Measurements from ENCODE around the gene PARD3B.
A peak's percentile ranks its signal among the peaks of the same experiment; 100 is the strongest.

PARD3B gene

DNA sequence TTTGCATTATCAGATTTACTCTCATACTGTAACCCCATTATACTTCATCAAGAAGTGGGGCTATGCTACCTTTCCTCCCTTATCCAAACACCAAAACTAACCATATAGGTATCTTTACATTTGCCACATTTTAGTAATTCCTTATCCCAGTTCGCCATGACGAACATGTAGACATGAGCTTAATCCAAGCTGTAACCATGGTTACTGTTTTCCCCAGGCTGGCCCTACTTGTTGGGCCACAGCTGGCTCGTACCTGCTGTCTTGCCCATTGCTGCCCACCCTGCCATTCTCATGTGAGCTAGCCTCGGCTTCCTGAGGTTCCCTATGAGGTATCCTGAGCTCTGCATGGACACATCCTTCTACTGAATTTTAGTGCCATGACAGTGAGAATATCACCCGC is 117.7 kb downstream of the PARD3B start:
- DNase-seq = no peak

DNA sequence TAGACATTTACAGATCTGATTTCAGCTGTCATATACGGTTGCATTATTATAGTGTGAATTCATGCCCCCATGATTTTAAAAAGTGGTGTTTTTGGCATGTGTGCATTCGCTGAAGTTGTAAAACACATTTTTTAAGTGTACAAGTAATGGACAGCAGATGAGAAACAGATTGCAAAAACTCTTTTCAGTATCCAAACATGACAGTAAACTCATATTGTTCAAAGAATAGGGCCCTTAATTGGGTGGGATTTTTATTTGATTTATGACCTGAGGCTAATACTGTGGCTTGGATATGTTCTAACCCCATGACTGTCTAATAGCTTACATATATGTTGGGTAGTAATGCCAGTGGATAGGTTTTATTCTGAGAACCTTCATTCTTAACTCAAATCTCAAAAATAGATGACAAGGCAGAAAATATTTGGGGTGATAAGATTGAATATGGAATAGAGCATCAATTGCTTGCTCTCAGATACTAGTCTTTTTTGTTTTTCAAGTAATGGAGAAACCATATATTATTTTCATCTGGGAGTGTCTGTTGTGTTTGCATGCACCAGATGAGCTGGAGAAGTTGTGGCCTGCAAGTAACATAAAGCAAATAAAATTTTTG is 118.6 kb downstream of the PARD3B start:
- peak; percentile 21 for DNase-seq

- DNase-seq = peak; percentile 65
Observed at GRCh38 chr2:204664708-204665121, 119.4 kb downstream of the PARD3B start.

DNA sequence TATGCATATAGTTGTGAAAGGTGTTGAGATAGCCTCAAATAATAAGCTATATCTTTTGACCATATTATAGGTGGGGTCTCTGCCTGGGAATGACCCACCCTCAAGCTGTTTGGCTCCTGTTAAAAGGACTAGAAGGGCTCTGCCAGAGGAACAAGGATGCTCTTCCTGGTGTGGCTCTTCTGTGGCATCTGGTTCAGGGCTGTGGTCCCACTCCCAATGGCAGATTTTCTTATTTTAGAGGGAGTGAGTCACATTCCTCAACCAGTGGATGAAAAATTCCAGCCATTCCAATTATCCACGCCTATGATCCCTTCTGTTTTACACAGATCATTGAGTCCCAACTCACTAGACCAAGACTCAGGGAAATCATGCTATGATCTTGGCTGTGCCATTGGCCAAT is 119.9 kb downstream of the PARD3B start:
- peak; percentile 82 for DNase-seq

DNA sequence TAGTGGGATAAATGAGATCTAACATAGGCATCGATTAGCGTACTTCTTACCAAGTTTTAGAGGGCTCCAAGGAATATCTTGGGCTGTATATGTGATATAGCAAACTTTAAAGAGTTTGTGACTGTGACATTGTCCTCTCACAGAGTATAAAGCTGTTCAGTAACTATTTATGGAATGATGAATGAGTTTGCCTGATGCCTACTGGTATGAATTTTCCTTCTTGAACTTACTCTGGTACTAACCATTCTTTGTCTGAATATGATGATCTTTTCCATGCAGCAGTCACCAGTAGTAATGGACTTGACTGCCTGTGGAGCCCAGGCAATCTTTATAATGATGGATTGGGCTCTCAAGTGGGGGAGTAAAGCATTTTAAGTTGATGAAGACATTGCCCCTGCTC is 120.5 kb downstream of the PARD3B start:
- no peak for DNase-seq

GRCh38 chr2:204667990-204668389 is 122.7 kb downstream of the PARD3B start:
- DNase-seq = no peak

DNA sequence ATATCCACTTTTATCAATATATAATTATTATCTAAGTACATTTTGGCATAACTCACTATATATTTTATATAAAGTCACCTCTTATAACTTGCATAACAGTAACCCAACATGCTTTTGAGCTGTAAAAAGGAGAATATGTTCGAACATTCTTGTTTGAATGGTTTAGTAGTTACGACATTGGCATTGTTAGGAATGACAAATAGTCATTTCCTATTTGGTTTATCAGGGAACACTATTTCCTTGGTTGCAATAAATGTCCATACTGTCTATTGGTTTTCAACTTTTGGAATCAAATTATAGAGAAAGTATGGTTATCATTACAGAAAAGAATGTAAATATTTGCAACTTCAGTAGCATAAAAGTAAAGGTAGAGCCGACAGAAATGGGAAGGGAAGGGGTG is 124.1 kb downstream of the PARD3B start:
- no peak for DNase-seq

- DNase-seq = no peak
Observed at GRCh38 chr2:204670124-204670523, 124.8 kb downstream of the PARD3B start.

DNA sequence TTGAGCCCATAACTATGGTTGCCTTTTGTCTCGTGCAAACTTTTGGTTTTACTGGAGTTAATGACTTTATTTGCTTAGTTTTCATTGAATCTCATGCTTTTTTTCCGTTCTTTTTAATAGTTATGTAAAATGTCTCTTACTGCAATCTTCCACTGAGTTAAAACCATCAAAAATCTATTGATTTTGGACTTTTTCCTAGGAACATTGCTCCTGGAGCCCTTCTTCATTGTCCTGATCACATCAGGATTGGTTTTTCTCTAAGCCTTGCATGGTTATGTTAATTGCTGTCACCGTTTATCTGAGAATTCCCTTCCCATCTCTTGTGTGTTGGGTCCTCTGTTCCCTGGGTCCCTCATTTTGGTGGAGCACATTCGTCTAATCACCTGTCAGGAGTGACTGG is 125.5 kb downstream of the PARD3B start:
- DNase-seq = no peak

- DNase-seq = no peak
Observed at GRCh38 chr2:204672772-204673171, 127.5 kb downstream of the PARD3B start.

DNA sequence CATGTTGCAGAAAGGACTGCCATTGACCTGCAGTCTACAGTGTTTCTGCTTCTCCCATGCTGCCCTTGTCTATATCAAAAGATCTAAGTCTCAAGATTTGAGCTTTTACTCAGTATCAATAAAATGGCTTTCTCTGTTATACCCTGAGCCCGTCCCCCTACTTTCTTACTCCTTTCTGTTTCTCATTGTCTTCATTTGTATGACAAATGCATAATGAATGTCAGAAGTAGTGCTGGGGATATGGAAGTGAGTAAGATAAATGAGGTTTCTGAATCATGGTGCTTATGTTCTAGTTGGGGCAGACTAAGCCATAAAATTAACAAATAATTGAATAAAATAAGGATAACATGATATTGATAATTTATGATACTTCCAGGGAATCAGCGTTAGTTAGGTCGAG is 128.6 kb downstream of the PARD3B start:
- DNase-seq = peak; percentile 69

GRCh38 chr2:204678031-204678430 is 132.8 kb downstream of the PARD3B start:
- no peak for DNase-seq

GRCh38 chr2:204680576-204680975 is 135.3 kb downstream of the PARD3B start:
- peak; percentile 33 for DNase-seq

DNA sequence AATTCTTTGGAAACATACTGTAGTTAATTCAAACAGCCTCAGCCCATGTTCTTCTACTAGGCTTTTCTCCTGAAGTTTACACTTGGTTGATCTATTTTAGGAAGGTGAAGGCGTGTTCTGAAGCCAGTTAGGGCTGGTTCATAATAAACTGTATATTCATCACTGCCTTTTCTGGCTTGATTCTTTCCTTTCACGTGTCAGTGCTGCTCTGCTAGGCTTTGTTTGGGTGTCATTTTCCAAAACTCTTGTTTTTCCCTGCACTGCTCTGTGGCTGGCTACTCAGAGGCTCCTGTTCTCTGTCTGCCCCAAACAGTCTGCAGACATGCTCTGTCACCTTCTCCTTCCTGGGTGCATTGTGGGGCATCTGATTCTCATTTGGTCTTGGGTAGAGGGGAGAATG is 136.1 kb downstream of the PARD3B start:
- DNase-seq = no peak

GRCh38 chr2:204683384-204683783 is 138.1 kb downstream of the PARD3B start:
- no peak for DNase-seq

DNA sequence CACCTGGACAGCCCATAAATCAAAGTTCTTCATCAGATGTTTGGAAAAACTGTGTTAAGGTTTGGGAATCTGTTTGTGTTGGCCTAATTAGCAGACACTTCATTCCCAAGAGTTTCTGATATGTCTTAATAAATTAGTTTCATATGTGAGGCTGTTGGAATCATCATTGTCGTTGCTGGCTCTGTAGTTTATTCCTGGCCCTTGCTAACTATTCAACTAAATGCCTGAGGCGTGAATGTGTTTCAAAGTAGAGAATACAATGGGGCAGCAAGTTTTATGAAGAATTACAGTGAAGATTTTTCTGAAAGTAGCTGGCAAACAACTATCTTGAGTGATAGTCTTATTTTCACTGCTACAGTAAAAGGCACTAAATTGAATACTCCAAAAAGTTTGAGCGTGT is 141.1 kb downstream of the PARD3B start:
- peak; percentile 58 for DNase-seq

- no peak for DNase-seq
Observed at GRCh38 chr2:204687776-204688175, 142.5 kb downstream of the PARD3B start.

DNA sequence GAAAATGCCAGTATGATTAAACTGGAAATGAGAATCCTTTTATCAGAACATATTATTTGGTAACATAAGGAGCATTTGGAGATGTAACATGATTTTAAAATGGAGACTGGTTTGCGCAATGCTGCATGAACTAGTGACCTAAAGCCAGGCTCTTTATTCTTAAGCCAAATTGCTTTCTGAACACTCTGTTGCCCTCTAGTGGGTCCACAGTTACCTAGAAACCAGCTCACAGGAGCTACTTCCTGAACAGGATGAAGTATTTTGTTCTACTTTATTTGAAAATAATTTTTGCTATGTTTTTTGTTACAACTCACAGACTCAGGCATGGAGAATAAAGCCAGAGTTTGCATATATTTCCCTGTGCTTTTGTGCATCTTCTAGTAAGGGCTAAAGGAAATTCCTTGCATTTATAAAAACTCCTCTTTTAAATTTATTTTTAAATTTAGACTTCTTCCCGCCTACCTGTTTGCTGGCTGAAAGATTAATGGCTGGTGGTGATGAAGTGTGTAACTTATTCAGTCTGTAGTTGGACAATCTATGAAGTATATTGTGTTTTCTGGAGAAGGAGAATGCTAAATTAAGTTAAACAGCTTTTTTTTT is 146.7 kb downstream of the PARD3B start:
- DNase-seq = peak; percentile 81

- no peak for DNase-seq
Observed at GRCh38 chr2:204692790-204693189, 147.5 kb downstream of the PARD3B start.

DNA sequence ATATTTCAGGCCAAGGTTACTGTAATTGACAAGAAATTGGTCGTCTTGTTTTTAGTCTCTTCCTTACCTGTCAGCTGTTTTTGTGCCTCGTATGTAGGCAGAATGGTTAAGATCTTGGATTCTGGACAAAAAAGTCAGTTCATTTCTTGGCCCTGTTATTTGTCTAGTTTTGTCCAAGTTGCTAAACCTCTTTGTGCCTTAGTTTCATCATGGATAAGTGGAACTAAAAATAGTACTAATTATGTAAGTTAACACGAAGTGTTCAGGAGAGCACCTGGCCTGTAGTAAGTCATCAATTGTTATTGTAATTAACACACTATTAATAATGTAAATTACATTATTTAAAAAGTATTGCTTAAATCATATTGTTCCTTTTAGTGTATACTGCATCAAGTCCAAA is 148.0 kb downstream of the PARD3B start:
- DNase-seq = no peak

GRCh38 chr2:204695506-204695905 is 150.2 kb downstream of the PARD3B start:
- peak; percentile 73 for DNase-seq

DNA sequence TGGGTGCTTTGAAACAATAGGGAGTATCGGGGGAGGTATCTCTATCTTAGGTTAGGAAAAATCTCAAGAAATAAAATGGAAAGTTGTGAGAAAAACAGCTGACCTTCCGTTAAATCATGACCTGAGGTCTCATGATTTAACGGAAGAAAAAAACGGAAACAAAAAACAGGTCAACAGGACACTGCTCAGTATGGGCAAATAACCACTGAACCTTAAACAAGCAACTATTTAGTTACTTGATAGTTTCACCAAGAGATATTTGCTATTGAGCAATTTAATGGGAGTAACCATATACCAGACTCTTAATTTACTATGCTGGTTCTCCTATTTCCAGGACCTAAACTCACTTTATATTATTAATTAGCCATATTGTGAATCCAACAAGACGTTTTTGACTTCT is 150.8 kb downstream of the PARD3B start:
- DNase-seq = no peak

- DNase-seq = peak; percentile 20
Observed at GRCh38 chr2:204705243-204705932, 160.1 kb downstream of the PARD3B start.

DNA sequence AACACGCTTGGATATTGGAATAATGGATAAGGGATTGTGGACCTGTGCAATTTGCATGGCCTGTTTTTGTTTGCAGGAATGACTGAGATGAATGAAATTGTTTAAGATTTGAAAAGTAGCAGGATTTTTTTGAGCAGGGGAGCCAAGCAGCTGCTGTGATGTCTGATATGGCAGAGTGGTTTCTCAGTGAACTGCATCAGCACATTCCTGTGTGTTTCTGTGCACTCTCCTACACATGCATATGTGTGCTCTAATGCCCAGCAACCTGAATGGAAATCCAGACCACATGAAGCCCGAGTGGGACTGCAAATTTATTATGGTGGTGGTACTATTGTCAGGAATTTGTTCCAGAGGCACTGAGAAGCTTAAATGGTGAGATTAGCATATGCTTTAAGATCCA is 161.7 kb downstream of the PARD3B start:
- DNase-seq = peak; percentile 20
